Measurements from ENCODE around the gene TAF1A. TPM values are rescaled to one million over a fixed set of nuclear protein-coding genes. Genes with fewer than 3 reads are reported as not detected.
"Not testable (repeated sequence)": the region's sequence is repeated elsewhere in the genome, so short reads cannot be mapped to it uniquely, and the experiment has no call there.

TAF1A gene
- polyA plus RNA-seq, 3 donors from 2014 or later, result 0.98 to 8.3 (median 3.4) TPM

GRCh38 chr1:222618001-222618879 is 28.5 kb upstream of the TAF1A start, which contains the start of gene MIA3:
Gene MIA3, plus strand, starts transcription at chr1:222618097. Its CDS starts 14 bp downstream, at chr1:222618111.
- DNase-seq, result peak; percentile 51 to 78 (median 56)
- peaks cover 13 to 20% (median 17%) of the 10 kb centered on the region in 3 donors for H3K27me3 Mint-ChIP-seq (ENCODE audit: low read depth in 3 of 3)
- peak within 1 kb of the TSS; percentile 83 to 97 (median 94) for H3K27ac Mint-ChIP-seq
- no peaks in the 10 kb centered on the region for H3K9me3 Mint-ChIP-seq
- H3K36me3 Mint-ChIP-seq, result peaks cover 7 to 17% (median 8%) of the 10 kb centered on the region in 3 donors
- H3K4me3 Mint-ChIP-seq, result peak within 1 kb of the TSS; percentile 89 to 95 (median 91)
- peaks cover 21 to 23% of the 10 kb centered on the region in 2 donors for H3K4me1 Mint-ChIP-seq

GRCh38 chr1:222617367-222617951 is 27.7 kb upstream of the TAF1A start:
- peaks cover 16 to 20% (median 17%) of the 10 kb centered on the region in 3 donors for H3K27me3 Mint-ChIP-seq (ENCODE audit: low read depth in 3 of 3)
- peak; percentile 90 to 93 (median 93) for DNase-seq
- peaks cover 21 to 23% of the 10 kb centered on the region in 2 donors for H3K4me1 Mint-ChIP-seq
- no peaks in the 10 kb centered on the region for H3K9me3 Mint-ChIP-seq
- H3K4me3 Mint-ChIP-seq, result peak overlapping the region; percentile 89 to 95 (median 91)
- H3K27ac Mint-ChIP-seq, result peak overlapping the region; percentile 83 to 97 (median 94)
- H3K36me3 Mint-ChIP-seq, result peaks cover 0 to 9% (median 0%) of the 10 kb centered on the region in 3 donors

- Mint-ChIP-seq H3K36me3 (peaks cover 0 to 6% (median 0%) of the 10 kb centered on the region in 3 donors), H3K27me3 (ENCODE audit: low read depth in 3 of 3) (peaks cover 19 to 21% (median 20%) of the 10 kb centered on the region in 3 donors), H3K4me3 (peak overlapping the region; percentile 89 to 95 (median 91)), H3K9me3 (no peaks in the 10 kb centered on the region), H3K4me1 (peaks cover 21 to 23% of the 10 kb centered on the region in 2 donors), H3K27ac (peak overlapping the region in 3 of 6 donors; percentile 38 to 97 (median 97))
- no peak for DNase-seq
Measured at GRCh38 chr1:222616525-222616924, 26.8 kb upstream of the TAF1A start.

DNA sequence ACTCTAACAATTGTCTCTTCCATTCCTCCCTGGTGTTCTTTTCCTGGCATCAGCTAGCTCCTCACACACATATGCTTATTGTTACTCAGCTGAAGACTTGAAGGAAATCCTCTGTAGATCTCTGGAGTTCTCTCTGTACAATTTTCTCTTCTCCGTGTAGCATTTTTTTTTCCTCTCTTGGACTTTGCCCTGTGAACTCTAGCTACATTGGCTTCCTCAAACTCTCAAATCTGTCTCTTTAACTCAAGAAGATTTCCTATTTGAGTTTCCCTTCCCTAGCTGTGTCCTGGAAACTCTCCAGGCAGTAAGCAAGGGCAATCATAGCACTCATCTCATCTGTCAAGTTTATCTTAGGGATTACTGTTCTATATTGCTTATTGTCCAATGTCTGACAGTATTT is 23.9 kb upstream of the TAF1A start:
- H3K27me3 Mint-ChIP-seq (ENCODE audit: low read depth in 3 of 3), result peaks cover 17 to 24% (median 19%) of the 10 kb centered on the region in 3 donors
- no peak overlapping the region for H3K4me3 Mint-ChIP-seq
- no peak overlapping the region for H3K27ac Mint-ChIP-seq
- DNase-seq, result no peak
- H3K4me1 Mint-ChIP-seq, result peaks cover 6 to 9% of the 10 kb centered on the region in 2 donors
- peaks cover 0 to 3% (median 0%) of the 10 kb centered on the region in 6 donors for H3K9me3 Mint-ChIP-seq
- H3K36me3 Mint-ChIP-seq, result no peaks in the 10 kb centered on the region

GRCh38 chr1:222610728-222611127 is 21.0 kb upstream of the TAF1A start:
- H3K4me3 Mint-ChIP-seq, result no peak overlapping the region
- no peak for DNase-seq
- H3K9me3 Mint-ChIP-seq, result peaks cover 0 to 3% (median 0%) of the 10 kb centered on the region in 6 donors
- peaks cover 11 to 18% (median 14%) of the 10 kb centered on the region in 3 donors for H3K27me3 Mint-ChIP-seq (ENCODE audit: low read depth in 3 of 3)
- H3K36me3 Mint-ChIP-seq, result no peaks in the 10 kb centered on the region
- H3K4me1 Mint-ChIP-seq, result no peaks in the 10 kb centered on the region
- no peak overlapping the region for H3K27ac Mint-ChIP-seq

DNA sequence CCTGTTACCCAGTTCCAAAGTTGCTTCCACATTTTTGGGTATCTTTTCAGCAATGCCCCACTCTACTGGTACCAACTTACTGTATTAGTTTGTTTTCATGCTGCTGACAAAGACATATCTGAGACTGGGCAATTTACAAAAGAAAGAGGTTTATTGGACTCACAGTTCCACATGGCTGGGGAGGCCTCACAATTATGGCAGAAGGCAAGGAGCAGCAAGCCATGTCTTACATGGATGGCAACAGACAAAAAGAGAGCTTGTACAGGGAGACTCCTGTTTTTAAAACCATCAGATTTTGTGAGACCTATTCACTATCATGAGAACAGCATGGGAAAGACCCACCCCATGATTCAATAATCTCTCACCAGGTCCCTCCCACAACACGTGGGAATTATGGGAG is 19.4 kb upstream of the TAF1A start:
- not testable (repeated sequence) for H3K36me3 Mint-ChIP-seq, H3K27ac Mint-ChIP-seq, H3K4me3 Mint-ChIP-seq, H3K9me3 Mint-ChIP-seq, DNase-seq, H3K4me1 Mint-ChIP-seq
- peaks cover 10 to 15% (median 10%) of the 10 kb centered on the region in 3 donors for H3K27me3 Mint-ChIP-seq (ENCODE audit: low read depth in 3 of 3)

- Mint-ChIP-seq H3K4me3 (no peak overlapping the region), H3K27ac (no peak overlapping the region), H3K9me3 (peaks cover 0 to 3% (median 0%) of the 10 kb centered on the region in 6 donors), H3K27me3 (ENCODE audit: low read depth in 3 of 3) (peaks cover 10 to 12% (median 11%) of the 10 kb centered on the region in 3 donors), H3K36me3 (no peaks in the 10 kb centered on the region), H3K4me1 (no peaks in the 10 kb centered on the region)
- no peak for DNase-seq
Measured at GRCh38 chr1:222606757-222607156, 17.0 kb upstream of the TAF1A start.

- no peaks in the 10 kb centered on the region for H3K36me3 Mint-ChIP-seq
- no peak for DNase-seq
- no peak overlapping the region for H3K4me3 Mint-ChIP-seq
- peaks cover 0 to 1% (median 0%) of the 10 kb centered on the region in 6 donors for H3K9me3 Mint-ChIP-seq
- peak overlapping the region in 1 of 6 donors; percentile 41 for H3K27ac Mint-ChIP-seq
- peaks cover 4 to 10% (median 9%) of the 10 kb centered on the region in 3 donors for H3K27me3 Mint-ChIP-seq (ENCODE audit: low read depth in 3 of 3)
- H3K4me1 Mint-ChIP-seq, result no peaks in the 10 kb centered on the region
Measured at GRCh38 chr1:222601257-222601656, 11.5 kb upstream of the TAF1A start.

DNA sequence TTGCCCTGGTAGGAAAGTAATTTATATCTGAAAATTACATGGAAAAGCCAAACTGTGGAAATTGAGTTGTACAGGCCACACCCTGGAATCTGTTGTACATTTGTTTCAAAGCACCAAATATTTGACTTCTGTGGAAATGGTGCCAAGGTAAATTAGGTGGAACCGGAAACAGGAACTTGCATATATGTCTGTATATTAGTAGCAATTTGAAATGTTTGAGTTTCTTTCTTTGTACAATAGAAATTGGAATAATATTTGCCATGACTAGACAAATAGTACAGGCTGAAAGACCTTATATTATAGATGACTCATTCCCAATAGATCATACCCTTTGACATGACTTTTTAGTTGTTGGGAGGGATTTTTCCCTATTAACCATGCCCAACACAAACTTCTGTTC is 10.5 kb upstream of the TAF1A start:
- Mint-ChIP-seq H3K9me3 (peaks cover 0 to 1% (median 0%) of the 10 kb centered on the region in 6 donors), H3K27ac (no peak overlapping the region), H3K4me3 (no peak overlapping the region), H3K27me3 (ENCODE audit: low read depth in 3 of 3) (peaks cover under 1 to 9% (median 7%) of the 10 kb centered on the region in 3 donors), H3K4me1 (no peaks in the 10 kb centered on the region), H3K36me3 (no peaks in the 10 kb centered on the region)
- no peak for DNase-seq

DNA sequence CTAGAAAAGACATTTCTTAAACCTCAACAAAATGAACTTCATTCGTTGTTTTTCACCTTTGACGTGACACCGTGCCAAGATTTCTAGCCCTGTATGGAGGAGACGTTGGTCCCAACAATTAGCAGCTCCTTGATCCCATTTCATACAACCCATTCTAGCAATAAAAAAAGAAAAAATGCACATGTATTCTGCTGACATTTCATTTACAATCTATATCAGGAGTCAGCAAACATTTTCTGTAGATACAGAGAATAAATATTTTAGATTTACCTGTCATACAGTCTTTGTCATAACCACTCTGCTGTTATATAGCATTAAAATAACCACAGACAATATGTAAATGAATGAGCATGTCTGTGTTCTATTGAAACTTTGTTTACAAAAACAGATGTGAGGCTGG is 7.0 kb upstream of the TAF1A start:
- Mint-ChIP-seq H3K27me3 (ENCODE audit: low read depth in 3 of 3) (peaks cover 0 to 5% (median 2%) of the 10 kb centered on the region in 3 donors), H3K4me1 (no peaks in the 10 kb centered on the region), H3K9me3 (peaks cover 0 to 1% (median 0%) of the 10 kb centered on the region in 6 donors), H3K36me3 (no peaks in the 10 kb centered on the region), H3K27ac (no peak overlapping the region), H3K4me3 (no peak overlapping the region)
- DNase-seq, result no peak

DNA sequence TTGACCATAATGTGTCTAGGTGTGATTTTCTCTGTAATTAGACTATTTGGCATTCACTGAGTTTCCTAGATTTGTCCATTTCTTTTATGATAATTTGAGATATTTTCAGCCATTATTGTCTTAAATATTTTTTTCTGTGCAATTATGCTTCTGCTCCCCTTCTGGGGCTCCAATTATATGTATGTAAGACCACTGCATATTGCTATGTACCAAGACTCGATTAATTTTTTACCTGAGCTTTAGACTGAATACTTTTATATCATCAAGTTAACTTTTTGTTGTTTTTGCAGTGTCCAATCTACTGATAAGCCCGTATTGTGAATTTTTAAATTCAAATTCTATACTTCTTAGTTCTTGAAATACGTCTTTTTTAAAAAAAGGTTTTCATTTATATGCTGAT is 5.1 kb upstream of the TAF1A start:
- no peak for DNase-seq

DNA sequence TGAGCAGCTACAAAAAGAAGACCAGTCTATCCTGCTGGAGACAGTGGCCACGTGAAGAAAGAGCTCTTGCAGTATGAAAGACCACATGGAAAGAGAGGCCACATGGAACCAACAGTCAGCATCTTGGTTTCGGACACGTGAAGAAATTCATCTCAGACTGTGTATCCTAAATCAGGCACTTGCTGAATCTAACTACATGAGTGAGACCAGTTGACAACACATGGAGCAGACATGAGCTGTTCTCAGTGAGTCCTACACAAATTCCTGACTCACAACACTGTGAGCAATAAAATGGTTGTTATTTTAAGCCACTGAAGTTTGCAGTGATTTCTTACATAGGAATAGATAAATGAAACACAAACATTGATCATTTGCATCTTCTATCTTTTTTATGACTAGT is 2.4 kb upstream of the TAF1A start:
- H3K27ac Mint-ChIP-seq, result no peak overlapping the region

More for the DNA sequence above, 5.1 kb upstream of the TAF1A start:
- Mint-ChIP-seq H3K27me3 (ENCODE audit: low read depth in 3 of 3) (peaks cover 1 to 3% (median 2%) of the 10 kb centered on the region in 3 donors), H3K9me3 (peaks cover 0 to 1% (median 0%) of the 10 kb centered on the region in 6 donors), H3K27ac (peak overlapping the region in 1 of 6 donors; percentile 46), H3K4me1 (peaks cover 8 to 13% of the 10 kb centered on the region in 2 donors), H3K4me3 (no peak overlapping the region), H3K36me3 (peaks cover 0 to 6% (median 0%) of the 10 kb centered on the region in 3 donors)

DNA sequence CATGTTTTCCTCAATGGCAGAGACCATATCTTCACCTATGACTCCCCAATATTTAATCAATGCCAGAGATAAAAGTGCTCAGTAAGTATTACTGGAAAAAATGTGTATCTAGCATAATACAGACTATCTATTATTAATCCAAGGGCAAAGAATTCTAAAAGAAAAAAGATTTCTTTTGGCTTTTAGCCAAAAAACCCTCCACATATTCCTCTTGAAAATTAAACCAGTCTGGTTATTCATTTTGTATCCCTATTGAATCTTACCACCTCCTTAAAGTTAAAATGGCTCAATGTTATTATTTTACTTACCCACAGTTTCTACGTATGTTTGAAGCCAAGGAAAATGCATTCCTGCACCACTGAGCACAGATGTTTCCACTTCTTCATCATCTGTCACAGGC is 1.6 kb downstream of the TAF1A start:
- H3K9me3 Mint-ChIP-seq, result no peaks in the 10 kb centered on the region
- H3K4me3 Mint-ChIP-seq, result peak overlapping the region in 1 of 5 donors; percentile 53
- no peak for DNase-seq
- peaks cover 2 to 8% (median 3%) of the 10 kb centered on the region in 3 donors for H3K27me3 Mint-ChIP-seq (ENCODE audit: low read depth in 3 of 3)
- peak overlapping the region in 1 of 6 donors; percentile 6 for H3K27ac Mint-ChIP-seq
- peaks cover 24 to 52% of the 10 kb centered on the region in 2 donors for H3K4me1 Mint-ChIP-seq
- peaks cover 9 to 25% (median 15%) of the 10 kb centered on the region in 3 donors for H3K36me3 Mint-ChIP-seq

More for the DNA sequence above, 2.4 kb upstream of the TAF1A start:
- Mint-ChIP-seq H3K27me3 (ENCODE audit: low read depth in 3 of 3) (peaks cover 2 to 8% (median 3%) of the 10 kb centered on the region in 3 donors), H3K4me3 (no peak overlapping the region), H3K4me1 (peaks cover 22 to 35% of the 10 kb centered on the region in 2 donors), H3K9me3 (no peaks in the 10 kb centered on the region), H3K36me3 (peaks cover 1 to 10% (median 2%) of the 10 kb centered on the region in 3 donors)
- no peak for DNase-seq
